DOHH2 (cell line): ENCODE data around the gene PXK.

Experiments
- CTCF ChIP-seq: fragments of 200-600 bp; sonication (generic); IDR thresholded peaks from one replicate; pipeline ENCODE4 v1.5.1; 2014; ENCODE audit warnings: antibody characterized with exemption, mild to moderate bottlenecking, low read depth, low read length; ENCODE audit not compliant: poor library complexity, severe bottlenecking
- EZH2phosphoT487 ChIP-seq: fragments of 200-600 bp; sonication (generic); IDR thresholded peaks from 2 replicates; pipeline ENCODE4 v1.6.1; 2017; ENCODE audit warnings: borderline replicate concordance, mild to moderate bottlenecking, antibody characterized with exemption, low read length, moderate library complexity, mixed read lengths

DNA sequence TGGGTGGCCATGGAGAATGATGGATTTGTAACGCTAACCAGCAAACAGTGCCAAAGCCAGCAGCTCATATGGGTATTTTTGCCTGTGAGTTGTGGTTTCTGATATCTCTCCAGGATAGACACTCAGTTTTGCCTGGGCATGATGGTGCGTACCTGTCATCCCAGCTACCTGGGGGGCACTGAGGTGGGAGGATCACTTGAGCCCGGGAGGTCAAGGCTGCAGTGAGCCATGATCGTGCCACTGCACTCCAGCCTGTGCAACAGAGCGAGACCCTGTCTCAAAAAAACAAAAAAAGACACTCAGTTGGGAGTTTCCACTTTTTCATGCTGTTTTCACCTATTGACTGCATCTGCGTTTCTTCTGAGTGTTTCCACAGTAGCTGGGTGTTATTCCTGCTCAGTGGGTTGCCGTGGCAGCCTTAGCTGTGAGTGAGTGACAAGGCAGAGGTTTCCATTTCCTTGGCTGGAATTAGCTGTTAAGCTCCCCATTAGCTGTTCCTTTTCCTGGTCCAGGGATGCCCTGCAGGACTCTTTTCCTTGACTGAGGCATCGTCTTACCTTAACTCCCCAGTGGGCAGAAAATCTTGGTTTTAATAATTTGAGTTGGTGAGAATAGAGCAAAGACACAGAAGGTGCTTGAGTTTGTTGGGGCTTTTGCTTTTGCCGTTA, 40.9 kb upstream of the PXK start:
- TF ChIP-seq CTCF = no peak
- TF ChIP-seq EZH2phosphoT487 = no peak
